HCT116 (cell line): Measurements from ENCODE around the gene RNF128. TPM values are rescaled to one million over a fixed set of nuclear protein-coding genes. Genes with fewer than 3 reads are reported as not detected.

ENCODE experiments used
- ATAC-seq: fragments of 200-7000 bp; cut with Tn5 transposase; 2 replicates; pipeline ENCODE4 v1.9.1; 2020; ENCODE audit warnings: mild to moderate bottlenecking, moderate library complexity
- BruUV-seq: library from RNA; stranded (reverse); fragments of 400-500 nt; replicated peaks from 2 replicates; lab custom pipeline; 2021; lab: Mats Ljungman, UMichigan
- CTCF ChIA-PET: fragments of 300-600 bp; sonication (Branson Sonifier 250); formaldehyde crosslinking; loops from one replicate; lab custom pipeline; 2021; ENCODE audit warnings: antibody characterized with exemption; lab: Charles Lee
- POLR2A ChIA-PET: fragments of 300-600, 350-600 bp; sonication (Branson Sonifier 250); formaldehyde crosslinking; loops from one replicate; lab custom pipeline; 2021; ENCODE audit warnings: antibody characterized with exemption; lab: Charles Lee
- RAD21 ChIA-PET, 2 experiments: fragments of 300-600 bp; sonication (Branson Sonifier 250); formaldehyde crosslinking; loops; one replicate each; lab custom pipeline; 2023; ENCODE audit warnings: low total read pairs in 2 of 2; ENCODE audit not compliant: uncharacterized antibody in 2 of 2, unreplicated experiment in 2 of 2, low non-redundant PET in 1 of 2; lab: Charles Lee
- DNase-seq: peaks from one replicate; pipeline ENCODE4 v3.0.0-alpha.2; 2010; ENCODE audit warnings: low read depth, low spot score
- H2AFZ ChIP-seq: fragments of 200-600 bp; shearing (Covaris generic), sonication (generic); 2 replicates; pipeline ENCODE4 v1.6.1; 2017; ENCODE audit warnings: low read depth, mixed run types, mixed read lengths, antibody characterized with exemption, low read length; ENCODE audit not compliant: poor library complexity, severe bottlenecking
- H3K27ac ChIP-seq: 2 replicates; pipeline ENCODE4 v1.5.1; 2012; ENCODE audit warnings: low read depth, low read length
- H3K27me3 ChIP-seq: fragments of 200-600 bp; sonication (generic); 2 replicates; pipeline ENCODE4 v1.6.1; 2016; ENCODE audit warnings: mixed run types, low read length, mixed read lengths; ENCODE audit not compliant: insufficient read depth
- H3K36me3 ChIP-seq, 2 experiments: fragments of 200-500 bp in 1 of 2; fragments of 200-600 bp in 1 of 2; sonication (Bioruptor generic) in 1 of 2; sonication (generic) in 1 of 2; 2 replicates each; pipeline versions ENCODE4 v1.5.1 to v1.6.1; 2014 to 2016; ENCODE audit warnings: low read length in 2 of 2, inconsistent platforms in 1 of 2, mixed read lengths in 1 of 2, mixed run types in 1 of 2; ENCODE audit not compliant: insufficient read depth in 2 of 2, control insufficient read depth in 1 of 2
- H3K4me1 ChIP-seq, 2 experiments: fragments of 200-600 bp in 1 of 2; sonication (generic) in 1 of 2; 2 replicates each; pipeline versions ENCODE4 v1.5.1 to v1.6.1; 2012 to 2017; ENCODE audit warnings: low read length in 2 of 2, inconsistent platforms in 1 of 2, mild to moderate bottlenecking in 1 of 2, mixed read lengths in 1 of 2, mixed run types in 1 of 2, moderate library complexity in 1 of 2; ENCODE audit not compliant: insufficient read depth in 2 of 2, control insufficient read depth in 1 of 2
- H3K4me2 ChIP-seq: fragments of 200-600 bp; sonication (generic); 2 replicates; pipeline ENCODE4 v1.6.1; 2017; ENCODE audit warnings: mixed run types, low read length, mixed read lengths
- H3K4me3 ChIP-seq, 2 experiments: fragments of 200-600 bp in 1 of 2; sonication (generic) in 1 of 2; replicated peaks in 1 of 2; 2 replicates each; pipeline ENCODE4 v1.5.1; 2011 to 2016; ENCODE audit warnings: low read length in 2 of 2, control low read depth in 1 of 2, low read depth in 1 of 2, mild to moderate bottlenecking in 1 of 2, mixed read lengths in 1 of 2, mixed run types in 1 of 2
- H3K79me2 ChIP-seq: fragments of 200-600 bp; sonication (generic); 2 replicates; pipeline ENCODE4 v1.6.1; 2017; ENCODE audit warnings: mild to moderate bottlenecking, mixed run types, low read length, moderate library complexity, mixed read lengths; ENCODE audit not compliant: insufficient read depth
- H3K9ac ChIP-seq: fragments of 200-600 bp; sonication (generic); 2 replicates; pipeline ENCODE4 v1.6.1; 2016; ENCODE audit warnings: low read length, mixed read lengths
- H3K9me2 ChIP-seq: fragments of 200-600 bp; sonication (generic), shearing (Covaris generic); 2 replicates; pipeline ENCODE4 v1.6.1; 2017; ENCODE audit warnings: mixed run types, mild to moderate bottlenecking, moderate library complexity; ENCODE audit not compliant: insufficient read depth
- H3K9me3 ChIP-seq, 2 experiments: fragments of 200-500 bp in 1 of 2; fragments of 200-600 bp in 1 of 2; sonication (Bioruptor generic) in 1 of 2; sonication (generic) in 1 of 2; 2 replicates each; pipeline ENCODE4 v1.6.1; 2014 to 2017; ENCODE audit warnings: low read length in 2 of 2, mixed read lengths in 2 of 2, inconsistent platforms in 1 of 2, low read depth in 1 of 2, mild to moderate bottlenecking in 1 of 2, mixed run types in 1 of 2, moderate library complexity in 1 of 2; ENCODE audit not compliant: control insufficient read depth in 1 of 2, insufficient read depth in 1 of 2
- H4K20me1 ChIP-seq: fragments of 200-600 bp; sonication (generic), shearing (Covaris generic); 2 replicates; pipeline ENCODE4 v1.6.1; 2017; ENCODE audit warnings: mixed run types, mild to moderate bottlenecking, moderate library complexity; ENCODE audit not compliant: insufficient read depth
- CEBPB ChIP-seq: IDR thresholded peaks from 2 replicates; pipeline ENCODE4 v1.6.1; 2012; ENCODE audit warnings: low read depth
- EGR1 ChIP-seq: IDR thresholded peaks from 2 replicates; pipeline ENCODE4 v1.6.1; 2012; ENCODE audit warnings: low read depth
- ELF1 ChIP-seq: IDR thresholded peaks from 2 replicates; pipeline ENCODE4 v1.6.1; 2012; ENCODE audit warnings: low read depth, borderline replicate concordance
- EZH2phosphoT487 ChIP-seq: fragments of 200-600 bp; IDR thresholded peaks from 2 replicates; pipeline ENCODE4 v1.6.1; 2018; ENCODE audit warnings: antibody characterized with exemption, borderline replicate concordance
- JUND ChIP-seq: IDR thresholded peaks from 2 replicates; pipeline ENCODE4 v1.6.1; 2012
- POLR2AphosphoS5 ChIP-seq: IDR thresholded peaks from 2 replicates; pipeline ENCODE4 v1.6.1; 2011; ENCODE audit warnings: mild to moderate bottlenecking, low read depth, low read length, moderate library complexity
- REST ChIP-seq: IDR thresholded peaks from 2 replicates; pipeline ENCODE4 v1.6.1; 2012; ENCODE audit warnings: low read depth
- SP1 ChIP-seq: IDR thresholded peaks from 2 replicates; pipeline ENCODE4 v1.6.1; 2012; ENCODE audit warnings: low read depth
- ZBTB33 ChIP-seq: IDR thresholded peaks from 2 replicates; pipeline ENCODE4 v1.6.1; 2011; ENCODE audit warnings: mild to moderate bottlenecking, low read length, moderate library complexity; ENCODE audit not compliant: insufficient replicate concordance; ENCODE audit errors: extremely low read depth
- ZFX ChIP-seq: fragments of 450-650 bp; IDR thresholded peaks from 2 replicates; pipeline ENCODE4 v1.6.1; 2017
- intact Hi-C: fragments of 100-400 bp; cut with micrococcal nuclease; formaldehyde crosslinking; loops from 2 replicates; pipeline ENCODE4 v1.10.0; 2022
- total RNA-seq: library from RNA; stranded (reverse); gene quantifications from one replicate; pipeline ENCODE4 v1.2.1, GENCODE V29; 2021; ENCODE audit not compliant: unreplicated experiment
- TF ChIP-seq, protein P1 (sequence below): IDR thresholded peaks from 2 replicates; pipeline ENCODE4 v1.6.1; 2012

The RNF128 gene
- total RNA-seq, 1 experiment from 2014 or later = 5.8 TPM

- Histone ChIP-seq H3K4me1 (peaks cover 0 to 15% of the 10 kb centered on the region in 2 experiments; a peak in 2 of 4 replicates), H3K79me2 (no peaks in the 10 kb centered on the region), H3K9me2 (no peaks in the 10 kb centered on the region), H3K4me3 (no peak overlapping the region), H3K9me3 (no peaks in the 10 kb centered on the region), H4K20me1 (no peaks in the 10 kb centered on the region), H3K4me2 (no peak overlapping the region), H3K27me3 (no peaks in the 10 kb centered on the region), H2AFZ (no peak overlapping the region), H3K9ac (no peak overlapping the region), H3K27ac (no peak overlapping the region), H3K36me3 (no peaks in the 10 kb centered on the region)
- intact Hi-C loops = no loop called here
- ChIA-PET CTCF (no interaction called here), POLR2A (no interaction called here), RAD21 (no interaction called here)
- DNase-seq (no peak), ATAC-seq (no peak)
- BruUV-seq = no TSS peak
- TF ChIP-seq, protein P1, sequence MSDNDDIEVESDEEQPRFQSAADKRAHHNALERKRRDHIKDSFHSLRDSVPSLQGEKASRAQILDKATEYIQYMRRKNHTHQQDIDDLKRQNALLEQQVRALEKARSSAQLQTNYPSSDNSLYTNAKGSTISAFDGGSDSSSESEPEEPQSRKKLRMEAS = no peak
- TF ChIP-seq POLR2AphosphoS5 = no peak
- no peak for TF ChIP-seq ZFX
- TF ChIP-seq SP1 = no peak
- TF ChIP-seq CEBPB = no peak
- no peak for TF ChIP-seq JUND
- no peak for TF ChIP-seq ELF1
- no peak for TF ChIP-seq ZBTB33
- TF ChIP-seq EGR1 = no peak
- TF ChIP-seq REST = no peak
- TF ChIP-seq EZH2phosphoT487 = no peak
Observed at GRCh38 chrX:106740193-106740780, 13.8 kb downstream of the RNF128 start.
